ENCODE results near the gene AGPS.

AGPS gene

GRCh38 chr2:177392373-177393202 lies at the start of gene AGPS:
Gene AGPS (plus strand): TSS chr2:177392773. CDS start chr2:177392790, 17 bp downstream.
- DNase-seq (ENCODE audit: low read depth), result no peak
- H3K4me3 ChIP-seq (ENCODE audit: low read depth, low read length), result peak within 1 kb of the TSS; percentile 69
- TF ChIP-seq CTCF (IDR thresholded peaks at IDR 0.05; ENCODE audit: control insufficient read depth, extremely low read depth, insufficient read depth), result no peak

DNA sequence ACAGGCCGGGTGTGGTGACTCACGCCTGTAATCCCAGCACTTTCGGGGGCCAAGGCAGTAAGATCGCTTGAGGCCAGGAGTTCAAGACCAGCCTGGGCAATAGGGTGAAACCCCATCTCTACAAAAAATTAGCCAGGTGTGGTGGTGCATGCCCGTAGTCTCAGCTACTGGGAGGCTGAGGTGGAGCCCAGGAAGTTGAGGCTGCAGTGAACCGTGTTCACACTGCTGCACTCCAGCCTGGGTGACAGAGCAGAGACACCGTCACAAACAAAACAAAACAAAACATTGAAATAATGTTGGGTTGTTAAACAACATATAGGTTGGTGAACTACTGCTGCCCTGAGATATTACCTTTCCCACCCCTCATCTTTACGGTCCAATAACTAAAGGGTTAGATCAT lies 48.8 kb upstream of the AGPS start:
- no peak for DNase-seq (ENCODE audit: low read depth)
- TF ChIP-seq CTCF (IDR thresholded peaks at IDR 0.05; ENCODE audit: control insufficient read depth, extremely low read depth, insufficient read depth), result no peak

DNA sequence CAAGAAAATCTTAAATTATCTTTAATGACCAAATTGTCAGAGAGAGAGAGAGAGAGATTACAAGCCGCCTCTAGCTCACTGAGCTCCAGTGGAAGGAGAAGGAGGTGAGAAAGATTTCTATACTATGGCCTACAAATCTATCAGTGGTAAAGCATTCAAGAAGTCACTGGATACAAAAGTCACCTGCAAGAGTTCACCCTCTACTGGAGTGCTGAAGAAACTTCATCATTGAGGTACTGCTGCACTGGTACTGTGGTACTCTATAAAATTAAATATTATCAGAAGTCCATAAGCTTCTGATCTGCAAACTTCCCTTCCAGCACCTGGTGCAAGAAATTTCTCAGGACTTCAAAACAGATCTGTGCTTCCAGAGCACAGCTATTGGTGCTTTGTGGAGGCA lies 48.3 kb upstream of the AGPS start:
- DNase-seq (ENCODE audit: low read depth), result no peak
- no peak overlapping the region for H3K4me3 ChIP-seq (ENCODE audit: low read depth, low read length)
- no peak for TF ChIP-seq CTCF (IDR thresholded peaks at IDR 0.05; ENCODE audit: control insufficient read depth, extremely low read depth, insufficient read depth)

More for the DNA sequence above, 48.8 kb upstream of the AGPS start:
- H3K4me3 ChIP-seq (ENCODE audit: low read depth, low read length), result no peak overlapping the region

DNA sequence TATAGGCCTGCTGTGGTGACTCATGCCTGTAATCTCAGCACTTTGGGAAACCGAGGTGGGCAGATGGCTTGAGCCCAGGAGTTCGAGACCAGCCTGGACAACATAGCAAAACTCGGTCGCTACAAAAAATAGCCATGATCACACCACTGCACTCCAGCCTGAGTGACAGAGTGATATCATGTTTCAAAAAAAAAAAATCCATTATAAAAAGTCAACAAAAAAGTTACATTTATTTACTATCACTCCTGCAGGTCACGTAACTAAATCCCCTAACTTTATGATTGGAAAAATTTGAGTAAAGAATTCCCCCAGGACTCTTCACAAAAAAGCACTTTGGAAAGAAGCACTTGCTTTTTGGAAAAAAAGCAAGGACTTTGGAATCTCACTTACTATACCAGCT lies 46.4 kb upstream of the AGPS start:
- no peak for TF ChIP-seq CTCF (IDR thresholded peaks at IDR 0.05; ENCODE audit: control insufficient read depth, extremely low read depth, insufficient read depth)
- no peak for DNase-seq (ENCODE audit: low read depth)
- no peak overlapping the region for H3K4me3 ChIP-seq (ENCODE audit: low read depth, low read length)

DNA sequence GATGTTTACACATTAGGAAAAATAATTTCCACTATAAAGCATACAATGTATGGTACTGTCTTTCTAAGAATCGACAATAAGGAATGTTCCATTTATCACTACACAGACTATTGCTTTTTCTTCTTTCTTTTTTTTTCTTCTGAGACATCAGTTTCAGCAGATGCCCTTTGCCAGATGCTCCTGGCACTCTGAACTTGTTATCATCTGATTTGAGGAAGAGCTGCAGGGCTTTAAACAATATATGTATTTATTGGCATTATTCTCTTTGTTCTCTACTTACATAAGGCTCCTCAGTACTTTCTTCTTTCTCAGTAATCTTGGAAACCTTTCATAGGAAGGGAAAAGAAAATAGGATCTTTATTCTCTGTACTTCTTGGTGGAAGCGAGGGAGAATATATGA lies 45.0 kb upstream of the AGPS start:
- H3K4me3 ChIP-seq (ENCODE audit: low read depth, low read length), result no peak overlapping the region
- no peak for DNase-seq (ENCODE audit: low read depth)
- TF ChIP-seq CTCF (IDR thresholded peaks at IDR 0.05; ENCODE audit: control insufficient read depth, extremely low read depth, insufficient read depth), result no peak

GRCh38 chr2:177348118-177348654 lies 44.4 kb upstream of the AGPS start:
- no peak for TF ChIP-seq CTCF (IDR thresholded peaks at IDR 0.05; ENCODE audit: control insufficient read depth, extremely low read depth, insufficient read depth)
- DNase-seq (ENCODE audit: low read depth), result no peak
- H3K4me3 ChIP-seq (ENCODE audit: low read depth, low read length), result no peak overlapping the region
